A549 (cell line): ENCODE data around the gene RBX1. TPM values are rescaled to one million over a fixed set of nuclear protein-coding genes. Genes with fewer than 3 reads are reported as not detected.

Experiments used
- ATAC-seq, 2 experiments: fragments of 200-7000 bp in 1 of 2; fragments of >200 bp in 1 of 2; cut with Nextera tagmentation in 1 of 2; cut with Tn5 transposase in 1 of 2; 3 replicates each; pipeline versions ENCODE4 v1.8.0 to v1.9.1; 2018 to 2020; ENCODE audit warnings: mild to moderate bottlenecking in 1 of 2, moderate library complexity in 1 of 2
- CTCF ChIA-PET: fragments of 300-600 bp; sonication (Branson Sonifier 250); formaldehyde crosslinking; extraction: SDS; loops from one replicate; lab custom pipeline; 2021; ENCODE audit warnings: antibody characterized with exemption, inconsistent platforms; lab: Yijun Ruan, JAX
- POLR2A ChIA-PET: fragments of 350-600 bp; formaldehyde crosslinking; extraction: SDS; loops from one replicate; lab custom pipeline; 2021; ENCODE audit warnings: antibody characterized with exemption, inconsistent platforms; lab: Yijun Ruan, JAX
- DNase-seq, 2 experiments: peaks; one replicate each; pipeline versions ENCODE4 v3.0.0 to v3.0.0-alpha.2; 2011 to 2016; ENCODE audit warnings: low read depth in 1 of 2, low spot score in 1 of 2
- FAIRE-seq: peaks from 2 replicates; lab custom pipeline; 2011; peaks lifted over from hg19 to GRCh38; lab: Jason Lieb, UNC
- H3K27ac ChIP-seq, 2 experiments: fragments of >200 bp; sonication (Bioruptor Twin); formaldehyde crosslinking; 3 replicates each; pipeline ENCODE4 v1.5.1; 2016 to 2017
- H3K4me1 ChIP-seq: fragments of >200 bp; sonication (Bioruptor Twin); formaldehyde crosslinking; 3 replicates; pipeline ENCODE4 v1.6.1; 2016
- H3K4me2 ChIP-seq: fragments of >200 bp; sonication (Bioruptor Twin); formaldehyde crosslinking; 3 replicates; pipeline ENCODE4 v1.6.1; 2016
- H3K4me3 ChIP-seq: fragments of >200 bp; sonication (Bioruptor Twin); formaldehyde crosslinking; 3 replicates; pipeline ENCODE4 v1.5.1; 2016
- H3K9me3 ChIP-seq: fragments of >200 bp; sonication (Bioruptor Twin); formaldehyde crosslinking; 3 replicates; pipeline ENCODE4 v1.6.1; 2016
- ATOH8 ChIP-seq: fragments of 250-450 bp; sonication (Bioruptor Pico); IDR thresholded peaks from 2 replicates; pipeline ENCODE4 v1.5.0; 2020; ENCODE audit warnings: low read depth, mild to moderate bottlenecking, moderate library complexity
- CBX2 ChIP-seq: fragments of 200-600 bp; sonication (generic); IDR thresholded peaks from 2 replicates; pipeline ENCODE4 v1.6.1; 2016; ENCODE audit warnings: low read depth, mild to moderate bottlenecking, borderline replicate concordance
- CHD4 ChIP-seq: fragments of 200-600 bp; sonication (generic); IDR thresholded peaks from 2 replicates; pipeline ENCODE4 v1.6.1; 2016; ENCODE audit warnings: antibody characterized with exemption, mild to moderate bottlenecking, borderline replicate concordance
- CTCF ChIP-seq: fragments of >200 bp; sonication (Bioruptor Twin); formaldehyde crosslinking; IDR thresholded peaks from 3 replicates; pipeline ENCODE4 v1.5.1; 2016
- EHF ChIP-seq: fragments of 250-450 bp; sonication (Bioruptor Pico); IDR thresholded peaks from 2 replicates; pipeline ENCODE4 v1.5.0; 2020; ENCODE audit warnings: mild to moderate bottlenecking
- FOSB ChIP-seq: fragments of 250-450 bp; sonication (Bioruptor Pico); IDR thresholded peaks from 2 replicates; pipeline ENCODE4 v1.5.0; 2020; ENCODE audit warnings: mild to moderate bottlenecking, moderate library complexity
- FOXS1 ChIP-seq: fragments of 250-450 bp; sonication (Bioruptor Pico); IDR thresholded peaks from 2 replicates; pipeline ENCODE4 v1.5.0; 2020; ENCODE audit warnings: mild to moderate bottlenecking, moderate library complexity
- GATA3 ChIP-seq: IDR thresholded peaks from 2 replicates; pipeline ENCODE4 v1.6.1; 2012; ENCODE audit warnings: borderline replicate concordance
- HES2 ChIP-seq: fragments of >200 bp; sonication (Bioruptor Twin); formaldehyde crosslinking; IDR thresholded peaks from 2 replicates; pipeline ENCODE4 v1.6.1; 2016
- HEYL ChIP-seq: fragments of 250-450 bp; sonication (Bioruptor Pico); IDR thresholded peaks from 2 replicates; pipeline ENCODE4 v1.8.0; 2021; ENCODE audit warnings: mild to moderate bottlenecking, moderate library complexity
- HOXB13 ChIP-seq: fragments of 250-450 bp; sonication (Bioruptor Pico); IDR thresholded peaks from 2 replicates; pipeline ENCODE4 v1.5.0; 2020; ENCODE audit warnings: low read depth, mild to moderate bottlenecking, moderate library complexity
- HOXB5 ChIP-seq: fragments of 250-450 bp; sonication (Bioruptor Pico); IDR thresholded peaks from 2 replicates; pipeline ENCODE4 v1.5.0; 2020; ENCODE audit warnings: mild to moderate bottlenecking, moderate library complexity
- NR3C1 ChIP-seq: fragments of >200 bp; sonication (Bioruptor Twin); formaldehyde crosslinking; IDR thresholded peaks from 3 replicates; pipeline ENCODE4 v1.6.1; 2017
- RCOR1 ChIP-seq: fragments of 150-350 bp; IDR thresholded peaks from 2 replicates; pipeline ENCODE4 v1.6.1; 2014; ENCODE audit warnings: antibody characterized with exemption, low read length, low read depth
- SREBF2 ChIP-seq: fragments of 450-650 bp; IDR thresholded peaks from 2 replicates; pipeline ENCODE4 v1.6.1; 2014; ENCODE audit warnings: mild to moderate bottlenecking, moderate library complexity
- TFCP2L1 ChIP-seq: fragments of 250-450 bp; sonication (Bioruptor Pico); IDR thresholded peaks from 2 replicates; pipeline ENCODE4 v1.5.0; 2021; ENCODE audit warnings: mild to moderate bottlenecking
- TP53 ChIP-seq: fragments of 250-450 bp; sonication (Bioruptor Pico); IDR thresholded peaks from 2 replicates; pipeline ENCODE4 v1.5.0; 2021; ENCODE audit warnings: mild to moderate bottlenecking, moderate library complexity
- ZFP36 ChIP-seq: fragments of 450-650 bp; IDR thresholded peaks from 2 replicates; pipeline ENCODE4 v1.6.1; 2014; ENCODE audit warnings: borderline replicate concordance; ENCODE audit not compliant: partially characterized antibody
- WGBS: methylation state at CpG from one replicate; pipeline ENCODE4 v1.1.6; 2017; ENCODE audit errors: missing lambda C conversion rate; 5-methylcytosine and 5-hydroxymethylcytosine counted together
- polyA plus RNA-seq, 4 experiments: library from polyadenylated mRNA; depleted of rRNA in 3 of 4; stranded (reverse); fragments of >200 nt; fragmentation: RNase III in 1 of 4; extraction: RNeasy Plus Mini Kit Qiagen cat#74134 plus additional on column Dnase treatment in 1 of 4; gene quantifications; 2 replicates in 3 of 4; 3 replicates in 1 of 4; pipeline ENCODE4 v1.2.3, GENCODE V29; 2011 to 2017
- TF ChIP-seq, protein P1 (sequence below): IDR thresholded peaks from 2 replicates; pipeline ENCODE4 v1.6.1; 2012
- TF ChIP-seq, protein P2 (sequence below): fragments of >200 bp; sonication (Bioruptor Twin); formaldehyde crosslinking; IDR thresholded peaks from 3 replicates; pipeline ENCODE4 v1.6.1; 2016
- TF ChIP-seq, protein P3 (sequence below): IDR thresholded peaks from 2 replicates; pipeline ENCODE4 v1.6.1; 2012

RBX1 gene
- polyA plus RNA-seq, 2 of the 4 experiments (the other 2 are of a cell fraction): 61.7 to 82.3 TPM

- no peaks in the 10 kb centered on the region for H3K9me3 ChIP-seq
- H3K4me3 ChIP-seq: no peak overlapping the region
- no peaks in the 10 kb centered on the region for H3K4me1 ChIP-seq
- CTCF ChIA-PET: no interaction called here
- WGBS: 94% methylated on average over 2 of the region's 2 CpGs
- FAIRE-seq (no peak), ATAC-seq (no peak), DNase-seq (no peak)
- H3K4me2 ChIP-seq: no peak overlapping the region
- no peak overlapping the region for H3K27ac ChIP-seq
- no peak for TF ChIP-seq CHD4
- TF ChIP-seq, protein P1, sequence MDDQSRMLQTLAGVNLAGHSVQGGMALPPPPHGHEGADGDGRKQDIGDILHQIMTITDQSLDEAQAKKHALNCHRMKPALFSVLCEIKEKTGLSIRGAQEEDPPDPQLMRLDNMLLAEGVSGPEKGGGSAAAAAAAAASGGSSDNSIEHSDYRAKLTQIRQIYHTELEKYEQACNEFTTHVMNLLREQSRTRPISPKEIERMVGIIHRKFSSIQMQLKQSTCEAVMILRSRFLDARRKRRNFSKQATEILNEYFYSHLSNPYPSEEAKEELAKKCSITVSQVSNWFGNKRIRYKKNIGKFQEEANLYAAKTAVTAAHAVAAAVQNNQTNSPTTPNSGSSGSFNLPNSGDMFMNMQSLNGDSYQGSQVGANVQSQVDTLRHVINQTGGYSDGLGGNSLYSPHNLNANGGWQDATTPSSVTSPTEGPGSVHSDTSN: no peak
- no peak for TF ChIP-seq FOXS1 (CRISPR knock-in tag)
- TF ChIP-seq HOXB13: no peak
- no peak for TF ChIP-seq CBX2
- TF ChIP-seq, all 56 proteins: peak for 0
- POLR2A ChIA-PET: interaction anchor here (0.5 to 1.4 kb wide), 4 partner anchors 8 to 967 kb away, joined by 3 to 15 read pairs (median 10); no protein-coding TSS in a partner anchor
These were observed 9.0 kb downstream of the RBX1 start for GRCh38 chr22:40960145-40960544.

- H3K4me3 ChIP-seq: no peak overlapping the region
These were observed 15.0 kb downstream of the RBX1 start for GRCh38 chr22:40965936-40966725.

GRCh38 chr22:40966726-40967085, 15.5 kb downstream of the RBX1 start:
- POLR2A ChIA-PET: interaction anchor here (1.3 kb wide), 1 partner anchor 15 kb away, joined by 5 read pairs; the partner anchor contains the start of gene RBX1
- ATAC-seq (no peak), DNase-seq (no peak), FAIRE-seq (no peak)
- 83% methylated on average over 7 of the region's 7 CpGs for WGBS
- CTCF ChIA-PET: interaction anchor here (0.5 to 1.6 kb wide), 2 partner anchors 12 to 300 kb away, joined by 3 to 6 read pairs; no protein-coding TSS in a partner anchor
- Histone ChIP-seq H3K4me3 (no peak overlapping the region), H3K4me1 (no peaks in the 10 kb centered on the region), H3K4me2 (no peak overlapping the region), H3K27ac (no peak overlapping the region), H3K9me3 (no peaks in the 10 kb centered on the region)
- TF ChIP-seq, protein P2, sequence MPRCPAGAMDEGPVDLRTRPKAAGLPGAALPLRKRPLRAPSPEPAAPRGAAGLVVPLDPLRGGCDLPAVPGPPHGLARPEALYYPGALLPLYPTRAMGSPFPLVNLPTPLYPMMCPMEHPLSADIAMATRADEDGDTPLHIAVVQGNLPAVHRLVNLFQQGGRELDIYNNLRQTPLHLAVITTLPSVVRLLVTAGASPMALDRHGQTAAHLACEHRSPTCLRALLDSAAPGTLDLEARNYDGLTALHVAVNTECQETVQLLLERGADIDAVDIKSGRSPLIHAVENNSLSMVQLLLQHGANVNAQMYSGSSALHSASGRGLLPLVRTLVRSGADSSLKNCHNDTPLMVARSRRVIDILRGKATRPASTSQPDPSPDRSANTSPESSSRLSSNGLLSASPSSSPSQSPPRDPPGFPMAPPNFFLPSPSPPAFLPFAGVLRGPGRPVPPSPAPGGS: no peak
- TF ChIP-seq CBX2: no peak
- TF ChIP-seq TFCP2L1 (CRISPR knock-in tag): no peak
- TF ChIP-seq ZFP36: no peak
- no peak for TF ChIP-seq EHF (CRISPR knock-in tag)
- TF ChIP-seq CTCF: no peak
- TF ChIP-seq, protein P3, sequence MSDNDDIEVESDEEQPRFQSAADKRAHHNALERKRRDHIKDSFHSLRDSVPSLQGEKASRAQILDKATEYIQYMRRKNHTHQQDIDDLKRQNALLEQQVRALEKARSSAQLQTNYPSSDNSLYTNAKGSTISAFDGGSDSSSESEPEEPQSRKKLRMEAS: no peak
- no peak for TF ChIP-seq GATA3
- TF ChIP-seq FOSB (CRISPR knock-in tag): no peak

More at GRCh38 chr22:40965936-40966725, 15.0 kb downstream of the RBX1 start:
- H3K4me1 ChIP-seq: no peaks in the 10 kb centered on the region
- WGBS: 94% methylated on average over 8 of the region's 8 CpGs
- no peak overlapping the region for H3K27ac ChIP-seq
- no peak overlapping the region for H3K4me2 ChIP-seq
- no peaks in the 10 kb centered on the region for H3K9me3 ChIP-seq
- TF ChIP-seq HOXB5 (CRISPR knock-in tag): no peak
- no peak for TF ChIP-seq HES2
- no peak for TF ChIP-seq HEYL (CRISPR knock-in tag)
- no peak for TF ChIP-seq TP53
- no peak for TF ChIP-seq NR3C1
- no peak for TF ChIP-seq RCOR1
- TF ChIP-seq SREBF2: no peak
- TF ChIP-seq ATOH8: no peak
- DNase-seq (no peak), FAIRE-seq (no peak), ATAC-seq (no peak)
- POLR2A ChIA-PET: interaction anchor here (0.5 to 1.3 kb wide), 2 partner anchors 15 to 821 kb away, joined by 3 to 5 read pairs; partner anchors contain the start of gene RBX1
- CTCF ChIA-PET: interaction anchor here (0.5 to 1.6 kb wide), 3 partner anchors 13 to 300 kb away, joined by 3 to 6 read pairs (median 3); no protein-coding TSS in a partner anchor
